Heart left ventricle (tissue), 13 donors: Measurements from ENCODE around the gene MIER2.

Experiments used
- CTCF ChIP-seq, 12 donors: fragments of 200-600 bp; sonication (generic) in 4 of 12; IDR thresholded peaks; one replicate each; pipeline versions ENCODE4 v1.5.0 to v1.8.0; 2018 to 2022; ENCODE audit warnings: antibody characterized with exemption in 12 of 12, mild to moderate bottlenecking in 5 of 12
- POLR2A ChIP-seq, 2 donors: fragments of 450-650 bp; IDR thresholded peaks; one replicate each; pipeline ENCODE4 v1.6.1; 2017; ENCODE audit warnings: antibody characterized with exemption in 2 of 2, mild to moderate bottlenecking in 2 of 2, moderate library complexity in 2 of 2
- donor health status: ischemic (EF 13 %, LVEDD 7.1; RV severe dilation, severe dysfunction).
- donor health status: DM: no; HTN: yes; CAD: no.
- donor health status: DM: no; HTN: no; CAD: no.
- donor health status: ischemic (EF 25% LVEDD 6.9; RV normal size, moderate dysfunction).
- donor health status: ischemic (EF 25% LVEDD 5.7; RV mildly dilated, moderate dysfunction).
- donor health status: ischemic (EF 35%, LVEDD 5.7; RV mildly dilated, moderate dysfunction).
- donor health status: nonischemic (EF 11% LVEDD 7.7; RV severe dilation, severe dysfunction).
- donor health status: DM: yes; HTN: yes; CAD: no.
- donor health status: PGD.
- donor health status: ischemic (EF 29% LVEDD 5.4; RV normal size, mild dysfunction).
- donor health status: nonischemic (EF 23%, LVEDD 6.1; RV moderate dilation, normal function).

- TF ChIP-seq CTCF (IDR thresholded peaks at IDR 0.05): no peak
- no peak for TF ChIP-seq POLR2A (IDR thresholded peaks at IDR 0.05)
Observed at GRCh38 chr19:384799-385169, 40.2 kb upstream of the MIER2 start.
